Stimulated activated CD8-positive, alpha-beta memory T cell treated with anti-CD3 and anti-CD28 coated beads, Interleukin-2, amount 100 ng/mL, for 1 hour (primary cell): ENCODE measurements around the gene EPHB4.
"Not testable (repeated sequence)": the region's sequence is repeated elsewhere in the genome, so short reads cannot be mapped to it uniquely, and the experiment has no call there.

ENCODE experiments used
- DNase-seq, 2 donors: peaks; one replicate each; pipeline ENCODE4 v3.0.0-alpha.2; 2020; ENCODE audit warnings: low read depth in 2 of 2

EPHB4 gene

GRCh38 chr7:100789055-100789454 is 38.3 kb downstream of the EPHB4 start:
- no peak for DNase-seq

GRCh38 chr7:100786323-100786722 is 41.0 kb downstream of the EPHB4 start:
- no peak for DNase-seq

- no peak for DNase-seq
Measured at GRCh38 chr7:100785878-100786277, 41.4 kb downstream of the EPHB4 start.

- no peak for DNase-seq
Measured at GRCh38 chr7:100783804-100784203, 43.5 kb downstream of the EPHB4 start.

DNA sequence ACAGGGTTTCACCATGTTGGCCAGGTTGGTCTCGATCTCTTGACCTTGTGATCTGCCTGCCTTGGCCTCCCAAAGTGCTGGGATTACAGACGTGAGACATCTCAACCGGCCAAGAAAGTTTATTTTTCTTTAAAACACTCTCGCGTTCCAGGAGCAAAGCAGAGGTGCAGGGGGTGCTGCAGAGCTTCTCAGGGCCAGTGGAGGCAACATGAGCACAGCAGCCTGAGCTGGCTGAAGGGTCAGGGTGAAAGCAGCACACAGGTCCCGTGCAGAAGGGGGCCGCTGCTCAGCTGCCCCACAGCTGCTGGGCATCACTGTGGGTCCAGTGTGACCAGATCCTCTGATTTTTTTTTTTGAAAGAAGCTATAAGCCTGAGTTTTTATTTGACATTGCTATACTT is 46.1 kb downstream of the EPHB4 start:
- no peak for DNase-seq

DNA sequence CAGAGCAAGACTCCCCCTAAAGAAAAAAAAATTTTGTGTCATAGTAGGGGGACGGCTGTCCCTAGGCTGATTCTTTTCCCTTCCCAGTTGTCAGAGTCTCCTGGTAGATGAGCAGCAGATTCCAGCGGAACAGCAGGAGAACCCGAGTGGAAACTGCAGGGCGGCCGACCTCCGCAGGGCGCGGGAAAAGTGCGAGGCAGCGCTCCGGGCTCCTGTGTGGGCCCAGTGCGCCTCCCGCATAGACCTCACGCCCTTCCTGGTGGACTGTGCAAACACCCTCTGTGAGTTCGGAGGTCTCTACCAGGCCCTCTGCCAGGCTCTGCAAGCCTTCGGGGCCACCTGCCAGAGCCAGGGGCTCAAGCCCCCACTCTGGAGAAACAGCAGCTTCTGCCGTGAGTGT is 48.0 kb downstream of the EPHB4 start:
- no peak for DNase-seq

DNA sequence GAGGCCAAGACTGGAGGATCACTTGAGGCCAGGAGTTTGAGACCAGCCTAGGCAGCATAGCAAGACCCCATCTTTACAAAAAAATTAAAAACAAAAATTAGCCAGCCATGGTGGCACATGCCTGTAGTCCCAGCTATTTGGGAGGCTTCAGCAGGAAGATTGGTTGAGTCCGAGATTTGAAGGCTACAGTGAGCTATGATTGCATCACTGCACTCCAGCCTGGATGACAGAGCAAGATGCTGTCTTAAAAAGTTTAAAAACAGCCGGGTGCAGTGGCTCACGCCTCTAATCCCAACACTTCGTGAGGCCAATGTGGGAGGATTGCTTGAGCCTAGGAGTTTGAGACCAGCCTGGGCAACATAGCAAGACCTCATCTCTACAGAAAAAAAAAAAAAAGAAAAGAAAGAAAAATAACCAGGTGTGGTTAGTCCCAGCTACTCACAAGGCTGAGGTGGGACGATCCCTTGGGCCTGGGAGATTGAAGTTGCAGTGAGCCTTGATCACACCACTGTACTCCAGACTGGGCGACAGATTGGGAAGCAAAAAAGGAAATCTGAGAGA is 49.2 kb downstream of the EPHB4 start:
- no peak for DNase-seq

DNA sequence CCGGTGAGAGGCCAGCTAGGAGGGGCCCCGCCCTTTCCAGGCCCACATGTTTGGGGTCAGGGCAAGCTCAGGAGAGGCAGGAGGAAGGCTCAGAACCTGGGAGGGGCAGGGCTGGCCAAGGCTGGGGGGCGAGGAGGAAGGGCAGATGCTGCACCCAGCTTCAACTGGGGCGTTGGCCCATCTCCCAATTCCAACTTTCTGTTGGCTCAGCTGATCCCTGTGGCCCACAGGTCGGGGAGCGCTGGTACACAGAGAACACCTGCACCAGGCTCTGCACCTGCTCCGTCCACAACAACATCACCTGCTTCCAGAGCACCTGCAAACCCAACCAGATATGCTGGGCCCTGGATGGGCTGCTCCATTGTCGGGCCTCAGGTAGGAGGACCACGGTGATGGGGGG is 53.8 kb downstream of the EPHB4 start:
- no peak for DNase-seq

DNA sequence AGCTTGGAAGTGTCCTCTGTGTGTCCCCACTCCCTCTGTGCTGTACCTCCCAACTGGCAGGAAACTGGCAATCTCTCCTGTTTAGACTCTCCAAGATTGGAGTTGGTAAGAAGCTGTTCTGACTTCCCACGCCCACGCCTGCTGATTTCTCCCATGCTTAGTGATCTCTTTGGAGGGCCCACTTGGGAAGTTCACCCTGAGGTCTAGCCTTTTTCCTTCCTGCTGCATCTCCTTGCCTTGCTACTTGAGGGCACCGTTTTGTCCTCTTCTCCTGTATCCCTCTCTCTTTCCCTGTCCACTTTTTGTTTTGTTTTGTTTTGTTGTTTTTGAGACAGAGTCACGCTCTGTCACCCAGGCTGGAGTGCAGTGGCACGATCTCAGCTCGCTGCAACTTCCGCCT is 58.5 kb downstream of the EPHB4 start:
- DNase-seq: no peak

DNA sequence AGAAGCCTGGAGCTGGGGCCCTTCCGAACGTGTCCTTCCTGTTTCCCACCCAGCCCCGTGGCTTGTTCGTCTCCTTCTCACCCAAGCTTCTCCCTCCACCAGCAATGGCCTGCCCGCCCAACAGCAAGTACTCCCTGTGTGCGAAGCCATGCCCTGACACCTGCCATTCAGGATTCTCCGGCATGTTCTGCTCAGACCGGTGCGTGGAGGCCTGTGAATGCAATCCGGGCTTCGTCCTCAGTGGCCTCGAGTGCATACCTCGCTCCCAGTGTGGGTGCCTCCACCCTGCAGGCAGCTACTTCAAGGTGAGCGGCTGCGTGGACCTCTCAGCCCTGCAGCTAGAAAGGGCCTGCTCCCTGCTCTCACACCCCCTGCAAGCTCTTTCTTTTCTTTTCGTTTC is 62.1 kb downstream of the EPHB4 start:
- DNase-seq: no peak

GRCh38 chr7:100764841-100765240 is 62.5 kb downstream of the EPHB4 start:
- no peak for DNase-seq

DNA sequence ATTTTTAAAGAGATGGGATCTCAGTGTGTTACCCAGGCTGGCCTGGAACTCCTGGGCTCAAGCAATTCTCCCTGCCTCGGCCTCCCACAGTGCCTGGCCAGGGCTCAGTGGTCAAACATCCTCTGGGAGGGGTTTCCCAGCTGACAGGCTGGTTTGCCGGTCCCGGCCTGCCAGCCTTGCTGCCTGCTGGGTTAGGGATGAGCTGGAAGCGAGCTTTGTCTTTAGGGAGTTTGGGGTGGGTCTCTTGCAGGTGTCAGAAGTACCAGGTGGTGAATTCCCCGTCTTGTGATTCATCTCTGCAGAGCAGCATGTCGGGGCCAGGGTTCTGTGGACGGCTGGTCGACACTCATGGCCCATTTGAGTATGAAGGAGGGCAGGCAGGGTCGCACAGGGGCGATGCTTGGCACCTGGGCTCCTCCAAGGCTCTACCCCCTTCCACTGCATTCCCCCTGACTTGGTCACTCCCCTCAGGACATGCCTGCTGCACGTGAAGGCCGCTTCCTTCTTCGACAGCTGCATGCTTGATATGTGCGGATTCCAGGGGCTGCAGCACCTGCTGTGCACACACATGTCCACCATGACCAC is 63.7 kb downstream of the EPHB4 start:
- no peak for DNase-seq

- not testable (repeated sequence) for DNase-seq
Measured at GRCh38 chr7:100762841-100763240, 64.5 kb downstream of the EPHB4 start.

- DNase-seq: no peak
Measured at GRCh38 chr7:100759357-100760171, 67.8 kb downstream of the EPHB4 start.

DNA sequence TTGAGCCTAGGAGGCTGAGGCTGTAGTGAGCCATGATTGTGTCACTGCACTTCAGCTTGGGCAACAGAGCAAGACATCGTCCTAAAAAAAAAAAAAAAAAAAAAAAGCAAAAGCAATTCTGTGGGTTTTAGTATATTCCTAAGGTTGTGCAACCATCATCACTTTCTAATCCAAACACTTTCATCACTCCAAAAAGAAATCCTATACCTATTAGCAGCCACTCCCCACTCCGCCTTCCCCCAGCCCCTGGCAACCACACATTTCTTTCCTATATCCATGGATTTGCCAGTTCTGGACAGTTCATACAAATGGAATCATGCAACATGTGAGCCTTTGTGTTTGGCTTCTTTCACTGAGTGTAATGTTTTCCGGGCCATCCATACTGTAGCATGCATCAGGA is 73.6 kb downstream of the EPHB4 start:
- DNase-seq: no peak

DNA sequence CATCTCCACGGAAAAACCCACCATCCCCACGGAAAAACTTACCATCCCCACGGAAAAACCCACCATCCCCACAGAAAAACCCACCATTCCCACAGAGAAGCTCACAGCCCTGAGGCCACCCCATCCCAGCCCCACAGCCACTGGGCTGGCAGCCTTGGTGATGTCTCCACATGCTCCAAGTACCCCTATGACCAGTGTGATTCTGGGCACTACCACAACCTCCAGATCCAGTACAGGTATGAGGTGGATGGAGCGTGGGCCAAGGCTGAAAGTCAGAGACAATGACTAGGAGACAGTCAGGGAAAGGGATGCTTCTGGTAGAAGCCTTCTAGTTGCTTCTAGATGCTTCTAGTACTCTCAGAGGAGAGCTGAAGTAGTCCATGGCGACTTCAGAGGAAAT is 74.3 kb downstream of the EPHB4 start:
- DNase-seq: no peak
